ENCODE data around the gene MYBL2. TPM values are rescaled to one million over a fixed set of nuclear protein-coding genes. Genes with fewer than 3 reads are reported as not detected.

Gene MYBL2
- total RNA-seq, 1 experiment from 2014 or later: 138 TPM

GRCh38 chr20:43723735-43724134 is 56.8 kb downstream of the MYBL2 start:
- no peak for DNase-seq (ENCODE audit: low read depth, low spot score)
- H3K4me1 ChIP-seq (ENCODE audit: control insufficient read depth, insufficient read depth, low read length): no peaks in the 10 kb centered on the region
- H3K27me3 ChIP-seq (ENCODE audit: control insufficient read depth, insufficient read depth, low read length): no peaks in the 10 kb centered on the region
- H3K4me3 ChIP-seq (ENCODE audit: low read depth in 2 of 2, low read length in 2 of 2): no peak overlapping the region
- no peaks in the 10 kb centered on the region for H3K9me3 ChIP-seq (ENCODE audit: control insufficient read depth, insufficient read depth, low read depth, low read length)
- TF ChIP-seq CTCF (IDR thresholded peaks at IDR 0.05): no peak
- POLR2A ChIA-PET: no interaction called here
- ATAC-seq: no peak
- CTCF ChIA-PET: no interaction called here
- H3K27ac ChIP-seq (ENCODE audit: low read length): no peak overlapping the region
- no TSS peak for BruUV-seq (replicated peaks)
- in situ Hi-C loops (cut with HindIII; ENCODE audit: low pct_unique_long_range_greater_than_20kb, low sequenced_read_pairs) (no loop called here), intact Hi-C loops (cut with micrococcal nuclease; ENCODE audit: unreplicated experiment) (no loop called here)
- no peaks in the 10 kb centered on the region for H3K36me3 ChIP-seq (ENCODE audit: control insufficient read depth, insufficient read depth, low read length)

- ChIA-PET POLR2A (no interaction called here), CTCF (no interaction called here)
- in situ Hi-C loops (cut with HindIII; ENCODE audit: low pct_unique_long_range_greater_than_20kb, low sequenced_read_pairs) (no loop called here), intact Hi-C loops (cut with micrococcal nuclease; ENCODE audit: unreplicated experiment) (no loop called here)
- TF ChIP-seq SIN3A (IDR thresholded peaks at IDR 0.05; ENCODE audit: borderline replicate concordance, insufficient read depth, low read depth, low read length) (no peak), TCF7L2 (IDR thresholded peaks at IDR 0.05; ENCODE audit: low read depth, low read length) (no peak), REST (IDR thresholded peaks at IDR 0.05; ENCODE audit: insufficient read depth in 1 of 2, low read depth in 2 of 2, low read length in 1 of 2) (no peak), POLR2AphosphoS5 (IDR thresholded peaks at IDR 0.05; ENCODE audit: low read depth, low read length) (no peak), CTCF (IDR thresholded peaks at IDR 0.05) (no peak)
- BruUV-seq (replicated peaks): no TSS peak
- no peaks in the 10 kb centered on the region for H3K27me3 ChIP-seq (ENCODE audit: control insufficient read depth, insufficient read depth, low read length)
- no peaks in the 10 kb centered on the region for H3K4me1 ChIP-seq (ENCODE audit: control insufficient read depth, insufficient read depth, low read length)
- no peaks in the 10 kb centered on the region for H3K9me3 ChIP-seq (ENCODE audit: control insufficient read depth, insufficient read depth, low read depth, low read length)
- no peak overlapping the region for H3K4me3 ChIP-seq (ENCODE audit: low read depth in 2 of 2, low read length in 2 of 2)
- no peak for ATAC-seq
- no peak for DNase-seq (ENCODE audit: low read depth, low spot score)
- H3K27ac ChIP-seq (ENCODE audit: low read length): no peak overlapping the region
- H3K36me3 ChIP-seq (ENCODE audit: control insufficient read depth, insufficient read depth, low read length): no peaks in the 10 kb centered on the region
Measured at GRCh38 chr20:43724383-43724782, 57.5 kb downstream of the MYBL2 start.

- BruUV-seq (replicated peaks): no TSS peak
- POLR2A ChIA-PET: interaction anchor here (0.6 kb wide), 1 partner anchor 213 kb away, joined by 10 read pairs; no protein-coding TSS in a partner anchor
- CTCF ChIA-PET: interaction anchor here (0.6 kb wide), 1 partner anchor 167 kb away, joined by 8 read pairs; no protein-coding TSS in a partner anchor
- H3K4me1 ChIP-seq (ENCODE audit: control insufficient read depth, insufficient read depth, low read length): no peaks in the 10 kb centered on the region
- no peak overlapping the region for H3K27ac ChIP-seq (ENCODE audit: low read length)
- no peak for DNase-seq (ENCODE audit: low read depth, low spot score)
- no peak overlapping the region for H3K4me3 ChIP-seq (ENCODE audit: low read depth in 2 of 2, low read length in 2 of 2)
- in situ Hi-C loops (cut with HindIII; ENCODE audit: low pct_unique_long_range_greater_than_20kb, low sequenced_read_pairs): no loop called here
- H3K9me3 ChIP-seq (ENCODE audit: control insufficient read depth, insufficient read depth, low read depth, low read length): no peaks in the 10 kb centered on the region
- TF ChIP-seq SIN3A (IDR thresholded peaks at IDR 0.05; ENCODE audit: borderline replicate concordance, insufficient read depth, low read depth, low read length): no peak
- no peaks in the 10 kb centered on the region for H3K27me3 ChIP-seq (ENCODE audit: control insufficient read depth, insufficient read depth, low read length)
- no peak for ATAC-seq
- no peaks in the 10 kb centered on the region for H3K36me3 ChIP-seq (ENCODE audit: control insufficient read depth, insufficient read depth, low read length)
- intact Hi-C loops (cut with micrococcal nuclease; ENCODE audit: unreplicated experiment): no loop called here
Measured at GRCh38 chr20:43725666-43726065, 58.8 kb downstream of the MYBL2 start.
